H9 (cell line): Measurements from ENCODE around the gene TAF4. TPM values are rescaled to one million over a fixed set of nuclear protein-coding genes. Genes with fewer than 3 reads are reported as not detected.
"Not testable (repeated sequence)": the region's sequence is repeated elsewhere in the genome, so short reads cannot be mapped to it uniquely, and the experiment has no call there.

Experiments used
- DNase-seq: peaks from one replicate; pipeline ENCODE4 v3.0.0-alpha.2; 2017
- H2AFZ ChIP-seq: one replicate; pipeline ENCODE4 v1.6.1; 2013; ENCODE audit warnings: mild to moderate bottlenecking, low read length, control low read depth, moderate library complexity
- H2AK5ac ChIP-seq: 2 replicates; pipeline ENCODE4 v1.6.1; 2013; ENCODE audit warnings: low read length, control low read depth, mixed read lengths; ENCODE audit not compliant: insufficient read length
- H2BK120ac ChIP-seq: one replicate; pipeline ENCODE4 v1.6.1; 2013; ENCODE audit warnings: low read depth, mild to moderate bottlenecking, low read length, control low read depth, inconsistent platforms; ENCODE audit not compliant: poor library complexity, severe bottlenecking
- H2BK12ac ChIP-seq: 2 replicates; pipeline ENCODE4 v1.6.1; 2013; ENCODE audit warnings: low read length, control low read depth, mixed read lengths, low read depth; ENCODE audit not compliant: insufficient read length
- H2BK15ac ChIP-seq: 2 replicates; pipeline ENCODE4 v1.6.1; 2013; ENCODE audit warnings: low read depth, low read length, control low read depth
- H2BK20ac ChIP-seq: one replicate; pipeline ENCODE4 v1.6.1; 2013; ENCODE audit warnings: low read depth, mild to moderate bottlenecking, low read length, control low read depth, inconsistent platforms; ENCODE audit not compliant: poor library complexity, severe bottlenecking
- H2BK5ac ChIP-seq: 2 replicates; pipeline ENCODE4 v1.6.1; 2013; ENCODE audit warnings: low read length, control low read depth, mixed read lengths; ENCODE audit not compliant: insufficient read length
- H3K14ac ChIP-seq: 2 replicates; pipeline ENCODE4 v1.6.1; 2013; ENCODE audit warnings: low read length, control low read depth; ENCODE audit not compliant: insufficient read depth
- H3K18ac ChIP-seq: 2 replicates; pipeline ENCODE4 v1.6.1; 2013; ENCODE audit warnings: low read depth, mild to moderate bottlenecking, mixed read lengths, low read length, control low read depth; ENCODE audit not compliant: insufficient read length
- H3K23ac ChIP-seq: 2 replicates; pipeline ENCODE4 v1.6.1; 2013; ENCODE audit warnings: low read length, control low read depth, mixed read lengths, low read depth; ENCODE audit not compliant: insufficient read length
- H3K23me2 ChIP-seq: 2 replicates; pipeline ENCODE4 v1.6.1; 2013; ENCODE audit warnings: low read depth, mild to moderate bottlenecking, mixed read lengths, low read length, control low read depth; ENCODE audit not compliant: insufficient read length, poor library complexity, severe bottlenecking
- H3K27ac ChIP-seq: 2 replicates; pipeline ENCODE4 v1.5.1; 2013; ENCODE audit warnings: low read length, control low read depth, mixed read lengths, low read depth; ENCODE audit not compliant: insufficient read length
- H3K27me3 ChIP-seq: 2 replicates; pipeline ENCODE4 v1.6.1; 2013; ENCODE audit warnings: low read length, control low read depth, inconsistent platforms; ENCODE audit not compliant: insufficient read depth
- H3K4ac ChIP-seq: 2 replicates; pipeline ENCODE4 v1.6.1; 2013; ENCODE audit warnings: low read depth, mild to moderate bottlenecking, control low read depth, inconsistent platforms, low read length, moderate library complexity
- H3K4me1 ChIP-seq: 2 replicates; pipeline ENCODE4 v1.6.1; 2013; ENCODE audit warnings: low read length, control low read depth, inconsistent platforms; ENCODE audit not compliant: insufficient read depth
- H3K4me2 ChIP-seq: 2 replicates; pipeline ENCODE4 v1.6.1; 2013; ENCODE audit warnings: low read length, control low read depth, mixed read lengths; ENCODE audit not compliant: insufficient read length, insufficient read depth
- H3K56ac ChIP-seq: 2 replicates; pipeline ENCODE4 v1.6.1; 2013; ENCODE audit warnings: low read depth, mild to moderate bottlenecking, mixed read lengths, low read length, control low read depth; ENCODE audit not compliant: insufficient read length
- H3K79me1 ChIP-seq: 2 replicates; pipeline ENCODE4 v1.6.1; 2013; ENCODE audit warnings: low read depth, mild to moderate bottlenecking, moderate library complexity, low read length, control low read depth, inconsistent platforms; ENCODE audit not compliant: insufficient read depth, poor library complexity, severe bottlenecking
- H3K79me2 ChIP-seq: 2 replicates; pipeline ENCODE4 v1.6.1; 2013; ENCODE audit warnings: low read length, control low read depth, inconsistent platforms; ENCODE audit not compliant: insufficient read depth
- H3K9ac ChIP-seq: 2 replicates; pipeline ENCODE4 v1.6.1; 2013; ENCODE audit warnings: low read length, control low read depth, mixed read lengths; ENCODE audit not compliant: insufficient read length; ENCODE audit errors: extremely low read depth
- H3K9me3 ChIP-seq: one replicate; pipeline ENCODE4 v1.6.1; 2013; ENCODE audit warnings: low read depth, low read length, inconsistent platforms; ENCODE audit not compliant: control insufficient read depth
- H3T11ph ChIP-seq: one replicate; pipeline ENCODE4 v1.6.1; 2013; ENCODE audit warnings: mild to moderate bottlenecking, low read length, control low read depth, inconsistent platforms
- H4K20me1 ChIP-seq: one replicate; pipeline ENCODE4 v1.6.1; 2013; ENCODE audit not compliant: control insufficient read depth, insufficient read length, insufficient read depth
- H4K5ac ChIP-seq: 2 replicates; pipeline ENCODE4 v1.6.1; 2013; ENCODE audit warnings: low read depth, mild to moderate bottlenecking, mixed read lengths, low read length, control low read depth; ENCODE audit not compliant: insufficient read length
- H4K8ac ChIP-seq: replicated peaks from 2 replicates; pipeline ENCODE4 v1.6.1; 2013; ENCODE audit warnings: low read length, control low read depth, mixed read lengths, low read depth; ENCODE audit not compliant: insufficient read length
- H4K91ac ChIP-seq: 2 replicates; pipeline ENCODE4 v1.6.1; 2013; ENCODE audit warnings: low read depth, mild to moderate bottlenecking, moderate library complexity, mixed read lengths, low read length, control low read depth; ENCODE audit not compliant: insufficient read length
- H3K27ac Mint-ChIP-seq, 3 experiments: 2 replicates in 2 of 3; 3 replicates in 1 of 3; pipeline ENCODE4 v1.8.0; 2020 to 2021; ENCODE audit warnings: mixed read lengths in 3 of 3, mild to moderate bottlenecking in 1 of 3, moderate library complexity in 1 of 3
- H3K27me3 Mint-ChIP-seq: 2 replicates; pipeline ENCODE4 v1.8.0; 2021; ENCODE audit warnings: low read depth, mild to moderate bottlenecking, moderate library complexity, mixed read lengths
- H3K36me3 Mint-ChIP-seq, 3 experiments: 2 replicates in 2 of 3; 3 replicates in 1 of 3; pipeline ENCODE4 v1.8.0; 2020 to 2021; ENCODE audit warnings: low read depth in 3 of 3, mixed read lengths in 3 of 3; ENCODE audit not compliant: insufficient read depth in 1 of 3
- H3K4me1 Mint-ChIP-seq, 2 experiments: 2 replicates each; pipeline ENCODE4 v1.8.0; 2020; ENCODE audit warnings: mixed read lengths in 2 of 2
- H3K4me3 Mint-ChIP-seq, 2 experiments: 2 replicates in 1 of 2; 3 replicates in 1 of 2; pipeline ENCODE4 v1.8.0; 2020 to 2021; ENCODE audit warnings: mild to moderate bottlenecking in 2 of 2, mixed read lengths in 2 of 2, moderate library complexity in 1 of 2
- H3K9me3 Mint-ChIP-seq, 2 experiments: 2 replicates in 1 of 2; 3 replicates in 1 of 2; pipeline ENCODE4 v1.8.0; 2020; ENCODE audit warnings: mild to moderate bottlenecking in 2 of 2, mixed read lengths in 2 of 2, moderate library complexity in 1 of 2
- WGBS: extraction: QIAGEN DNeasy Blood & Tissue Kit; methylation state at CpG from one replicate; pipeline ENCODE4 v1.1.7; 2013; ENCODE audit warnings: missing lambda C conversion rate, low lambda C conversion rate, mixed read lengths; ENCODE audit not compliant: insufficient read length; ENCODE audit errors: extremely low coverage; 5-methylcytosine and 5-hydroxymethylcytosine counted together
- total RNA-seq: library from RNA; stranded (reverse); gene quantifications from 2 replicates; pipeline ENCODE4 v1.2.1, GENCODE V29; 2021

Gene TAF4
- total RNA-seq, 1 experiment from 2014 or later, result 30.8 TPM

- H3T11ph ChIP-seq, H3K56ac ChIP-seq, H3K9me3 ChIP-seq, H2BK15ac ChIP-seq, H3K14ac ChIP-seq, H3K79me1 ChIP-seq, H3K9ac ChIP-seq, H4K8ac ChIP-seq, H3K4ac ChIP-seq, H3K79me2 ChIP-seq, H2AFZ ChIP-seq, H2BK120ac ChIP-seq, H2BK5ac ChIP-seq, H3K4me3 Mint-ChIP-seq, DNase-seq, H3K23ac ChIP-seq, H2AK5ac ChIP-seq, H3K27me3 ChIP-seq, H3K36me3 Mint-ChIP-seq, H2BK20ac ChIP-seq, H3K9me3 Mint-ChIP-seq, H3K27ac Mint-ChIP-seq, H4K5ac ChIP-seq, H3K27me3 Mint-ChIP-seq, H3K27ac ChIP-seq, H3K4me1 ChIP-seq, H4K91ac ChIP-seq, H3K23me2 ChIP-seq, H2BK12ac ChIP-seq, H3K18ac ChIP-seq, H4K20me1 ChIP-seq, H3K4me2 ChIP-seq, H3K4me1 Mint-ChIP-seq: not testable (repeated sequence)
- WGBS, result no CpG with 5 or more reads among the region's 29 CpGs
Observed at GRCh38 chr20:61945495-61945894, 120.2 kb downstream of the TAF4 start.

GRCh38 chr20:61944967-61945366 lies 120.7 kb downstream of the TAF4 start:
- not testable (repeated sequence) for H2AK5ac ChIP-seq, H3K4me2 ChIP-seq, H3K79me1 ChIP-seq, H2AFZ ChIP-seq, H2BK12ac ChIP-seq, H3K27ac Mint-ChIP-seq, H3K27ac ChIP-seq, H2BK120ac ChIP-seq, H4K91ac ChIP-seq, H3K79me2 ChIP-seq, H3K23me2 ChIP-seq, H3K9me3 Mint-ChIP-seq, H2BK15ac ChIP-seq, H3K9ac ChIP-seq, H3K27me3 ChIP-seq, H4K20me1 ChIP-seq, H3K14ac ChIP-seq, H3T11ph ChIP-seq, H3K23ac ChIP-seq, H2BK5ac ChIP-seq, H4K8ac ChIP-seq, H3K27me3 Mint-ChIP-seq, H3K4me1 ChIP-seq, H3K36me3 Mint-ChIP-seq, H4K5ac ChIP-seq, H3K56ac ChIP-seq, H3K4ac ChIP-seq, H2BK20ac ChIP-seq, H3K4me1 Mint-ChIP-seq, DNase-seq, H3K9me3 ChIP-seq, H3K18ac ChIP-seq, H3K4me3 Mint-ChIP-seq
- WGBS, result no CpG with 5 or more reads among the region's 34 CpGs
